SK-N-SH (cell line): Measurements from ENCODE around the gene ZC3H10. TPM values are rescaled to one million over a fixed set of nuclear protein-coding genes. Genes with fewer than 3 reads are reported as not detected.

Experiments used
- CTCF ChIA-PET: fragments of 300-600, 350-600 bp; formaldehyde crosslinking; extraction: SDS; loops from one replicate; lab custom pipeline; 2021; lab: Yijun Ruan, JAX
- POLR2A ChIA-PET: fragments of 350-600 bp; sonication (Branson Sonifier 250); formaldehyde crosslinking; extraction: SDS; loops from one replicate; lab custom pipeline; 2020; ENCODE audit warnings: antibody characterized with exemption, inconsistent platforms; lab: Yijun Ruan, JAX
- DNase-seq: peaks from one replicate; pipeline ENCODE4 v3.0.0; 2012
- H2AFZ ChIP-seq: fragments of 200-600 bp; sonication (generic); 2 replicates; pipeline ENCODE4 v1.8.1; 2016; ENCODE audit warnings: antibody characterized with exemption, mild to moderate bottlenecking, low read depth
- H3F3A ChIP-seq: fragments of 200-600 bp; sonication (generic); replicated peaks from 2 replicates; pipeline ENCODE3; 2016; ENCODE audit warnings: antibody characterized with exemption, mild to moderate bottlenecking; ENCODE audit not compliant: insufficient read depth
- H3K27ac ChIP-seq, 2 experiments: fragments of 200-500 bp in 1 of 2; fragments of 200-600 bp in 1 of 2; sonication (Bioruptor generic) in 1 of 2; sonication (generic), shearing (Covaris generic) in 1 of 2; 2 replicates each; pipeline versions ENCODE4 v1.5.1 to v1.6.1; 2014 to 2016; ENCODE audit warnings: low read depth in 2 of 2, inconsistent platforms in 1 of 2, low read length in 1 of 2, mild to moderate bottlenecking in 1 of 2, mixed read lengths in 1 of 2
- H3K27me3 ChIP-seq: fragments of 200-600 bp; sonication (generic), shearing (Covaris generic); 2 replicates; pipeline ENCODE4 v1.6.1; 2016; ENCODE audit warnings: mixed run types; ENCODE audit not compliant: insufficient read depth
- H3K36me3 ChIP-seq, 2 experiments: fragments of 200-500 bp in 1 of 2; fragments of 200-600 bp in 1 of 2; sonication (Bioruptor generic) in 1 of 2; sonication (generic) in 1 of 2; replicated peaks in 1 of 2; 2 replicates each; pipeline versions ENCODE3 to v1.5.1; 2014 to 2016; ENCODE audit warnings: low read length in 1 of 2, mild to moderate bottlenecking in 1 of 2; ENCODE audit not compliant: insufficient read depth in 2 of 2, control insufficient read depth in 1 of 2
- H3K4me1 ChIP-seq, 2 experiments: fragments of 200-500 bp in 1 of 2; fragments of 200-600 bp in 1 of 2; sonication (Bioruptor generic) in 1 of 2; sonication (generic), shearing (Covaris generic) in 1 of 2; 2 replicates each; pipeline versions ENCODE4 v1.5.1 to v1.6.1; 2014 to 2016; ENCODE audit warnings: low read depth in 1 of 2, low read length in 1 of 2, mixed run types in 1 of 2; ENCODE audit not compliant: insufficient read depth in 2 of 2, control insufficient read depth in 1 of 2
- H3K4me2 ChIP-seq: fragments of 200-600 bp; sonication (generic), shearing (Covaris generic); 2 replicates; pipeline ENCODE4 v1.6.1; 2017; ENCODE audit warnings: mixed run types
- H3K4me3 ChIP-seq, 2 experiments: fragments of 200-500 bp in 1 of 2; fragments of 200-600 bp in 1 of 2; sonication (Bioruptor generic) in 1 of 2; sonication (generic), shearing (Covaris generic) in 1 of 2; 2 replicates each; pipeline versions ENCODE4 v1.5.1 to v1.8.1; 2014 to 2016; ENCODE audit warnings: low read depth in 2 of 2, inconsistent platforms in 1 of 2, low read length in 1 of 2, mild to moderate bottlenecking in 1 of 2, mixed read lengths in 1 of 2, moderate library complexity in 1 of 2
- H3K79me2 ChIP-seq: fragments of 200-600 bp; sonication (generic); 2 replicates; pipeline ENCODE4 v1.8.1; 2017; ENCODE audit warnings: mild to moderate bottlenecking; ENCODE audit not compliant: insufficient read depth
- H3K9ac ChIP-seq: fragments of 200-600 bp; sonication (generic); 2 replicates; pipeline ENCODE4 v1.6.1; 2017; ENCODE audit warnings: mixed run types
- H3K9me2 ChIP-seq: fragments of 200-600 bp; sonication (generic); 2 replicates; pipeline ENCODE4 v1.6.1; 2017; ENCODE audit warnings: mixed run types
- H3K9me3 ChIP-seq: fragments of 200-600 bp; sonication (generic); 2 replicates; pipeline ENCODE4 v1.6.1; 2017; ENCODE audit warnings: mixed run types, mild to moderate bottlenecking, moderate library complexity
- H4K20me1 ChIP-seq: fragments of 200-600 bp; sonication (generic); 2 replicates; pipeline ENCODE4 v1.6.1; 2017; ENCODE audit warnings: mild to moderate bottlenecking, mixed run types; ENCODE audit not compliant: insufficient read depth
- CHD2 ChIP-seq: fragments of 150-350 bp; IDR thresholded peaks from 2 replicates; pipeline ENCODE4 v1.6.1; 2018; ENCODE audit warnings: low read length; ENCODE audit not compliant: partially characterized antibody
- ELF1 ChIP-seq: IDR thresholded peaks from 2 replicates; pipeline ENCODE4 v1.4.0; 2012
- EZH2phosphoT487 ChIP-seq: fragments of 200-600 bp; sonication (generic); IDR thresholded peaks from 2 replicates; pipeline ENCODE4 v1.6.1; 2017; ENCODE audit warnings: low read depth, mixed run types, mild to moderate bottlenecking, antibody characterized with exemption, moderate library complexity, borderline replicate concordance
- FOXJ3 ChIP-seq: sonication (generic); formaldehyde crosslinking; IDR thresholded peaks from 2 replicates; pipeline ENCODE4 v1.5.1; 2020; ENCODE audit warnings: mild to moderate bottlenecking, missing genetic modification reagents
- FOXM1 ChIP-seq: IDR thresholded peaks from 2 replicates; pipeline ENCODE4 v1.4.0; 2012; ENCODE audit warnings: low read depth, mild to moderate bottlenecking
- GABPA ChIP-seq: IDR thresholded peaks from 2 replicates; pipeline ENCODE4 v1.4.0; 2012; ENCODE audit warnings: low read depth, mild to moderate bottlenecking
- MXI1 ChIP-seq: IDR thresholded peaks from 2 replicates; pipeline ENCODE4 v1.6.1; 2012; ENCODE audit warnings: mild to moderate bottlenecking, low read depth, low read length, improper control_type of control experiment
- RAD21 ChIP-seq: IDR thresholded peaks from 2 replicates; pipeline ENCODE4 v1.6.1; 2012; ENCODE audit warnings: mild to moderate bottlenecking, low read length
- RCOR1 ChIP-seq: fragments of 150-350 bp; IDR thresholded peaks from 2 replicates; pipeline ENCODE4 v1.6.1; 2017; ENCODE audit warnings: antibody characterized with exemption, low read length
- RXRA ChIP-seq: IDR thresholded peaks from 2 replicates; pipeline ENCODE4 v1.4.0; 2012; ENCODE audit warnings: low read depth, mild to moderate bottlenecking, borderline replicate concordance
- SIN3A ChIP-seq: IDR thresholded peaks from 2 replicates; pipeline ENCODE4 v1.6.1; 2012; ENCODE audit warnings: low read depth, mild to moderate bottlenecking, low read length, moderate library complexity, borderline replicate concordance
- TCF12 ChIP-seq: IDR thresholded peaks from 2 replicates; pipeline ENCODE4 v1.4.0; 2012
- YY1 ChIP-seq: IDR thresholded peaks from 2 replicates; pipeline ENCODE4 v1.4.0; 2012; ENCODE audit warnings: low read depth, mild to moderate bottlenecking
- WGBS: methylation state at CpG from one replicate; pipeline ENCODE4 v1.1.6; 2017; ENCODE audit warnings: low lambda C conversion rate; 5-methylcytosine and 5-hydroxymethylcytosine counted together
- polyA plus RNA-seq, 3 experiments: library from polyadenylated mRNA; depleted of rRNA; stranded (reverse); fragments of >200 nt; gene quantifications; 2 replicates each; pipeline ENCODE4 v1.2.3, GENCODE V29; 2012
- TF ChIP-seq, protein P1 (sequence below): fragments of 150-350 bp; IDR thresholded peaks from 2 replicates; pipeline ENCODE4 v1.6.1; 2016; ENCODE audit warnings: mild to moderate bottlenecking, low read depth, low read length
- TF ChIP-seq, protein P2 (sequence below): IDR thresholded peaks from 2 replicates; pipeline ENCODE4 v1.6.1; 2012; ENCODE audit warnings: mild to moderate bottlenecking, low read depth, low read length, moderate library complexity
- TF ChIP-seq, protein P3 (sequence below): fragments of 200-600 bp; sonication (generic); IDR thresholded peaks from 2 replicates; pipeline ENCODE4 v1.6.1; 2017; ENCODE audit warnings: antibody characterized with exemption, mild to moderate bottlenecking, moderate library complexity
- TF ChIP-seq, protein P4 (sequence below): IDR thresholded peaks from 2 replicates; pipeline ENCODE4 v1.4.0; 2012; ENCODE audit warnings: low read depth, borderline replicate concordance
- TF ChIP-seq, protein P5 (sequence below): IDR thresholded peaks from 2 replicates; pipeline ENCODE4 v1.4.0; 2012; ENCODE audit warnings: low read depth, borderline replicate concordance
- TF ChIP-seq, protein P6 (sequence below): fragments of 150-350 bp; IDR thresholded peaks from 2 replicates; pipeline ENCODE4 v1.6.1; 2017; ENCODE audit warnings: antibody characterized with exemption, low read length, low read depth, borderline replicate concordance
- TF ChIP-seq, protein P7 (sequence below): IDR thresholded peaks from 2 replicates; pipeline ENCODE4 v1.4.0; 2012; ENCODE audit warnings: low read depth

ZC3H10 gene
- polyA plus RNA-seq, 1 of the 3 experiments (the other 2 are of a cell fraction): 2.0 TPM

DNA sequence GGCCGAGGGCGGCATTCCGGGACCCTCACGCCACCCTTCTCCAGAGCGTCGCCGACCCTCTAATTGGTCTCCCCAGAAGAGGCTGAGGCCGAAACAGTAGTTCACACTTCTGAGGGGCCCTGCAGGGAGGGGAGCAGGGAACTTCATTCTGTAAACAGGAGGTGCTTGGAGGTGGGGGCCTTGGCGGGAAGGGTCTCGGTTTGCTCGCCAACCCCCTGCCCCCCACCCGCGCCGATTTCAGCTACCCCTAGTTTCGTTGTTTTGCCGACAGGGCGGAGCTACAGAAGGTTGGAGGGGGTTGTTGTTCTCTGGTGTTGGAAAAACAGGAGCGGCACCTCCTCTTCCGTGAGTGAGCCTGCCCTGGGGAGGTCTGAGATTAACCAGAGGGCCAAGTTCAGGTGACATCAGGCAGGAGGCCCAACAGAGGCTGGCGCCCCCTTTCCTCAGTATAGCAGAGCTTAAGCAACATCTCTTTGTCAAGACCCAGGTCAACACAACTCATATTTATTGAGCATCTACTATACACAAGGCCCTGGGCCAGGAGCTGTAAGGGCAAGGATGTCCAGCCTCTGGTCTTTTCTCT is 37.4 kb upstream of the ZC3H10 start:
- H3K4me2 ChIP-seq: peak overlapping the region; percentile 97
- no peaks in the 10 kb centered on the region for H3K27me3 ChIP-seq
- ChIA-PET POLR2A (interaction anchor here (3.2 kb wide), 1 partner anchor 24 kb away, joined by 15 read pairs; the partner anchor contains the start of gene PA2G4), CTCF (interaction anchor here (0.8 to 3.4 kb wide), 11 partner anchors 9 to 442 kb away, joined by 3 to 13 read pairs (median 4); partner anchors contain the start of genes PA2G4, SMARCC2 and ZC3H10)
- no peaks in the 10 kb centered on the region for H3K79me2 ChIP-seq
- no peak for DNase-seq
- peak overlapping the region; percentile 53 to 71; a peak in 2 of 4 replicates for H3K4me3 ChIP-seq
- H3K9ac ChIP-seq: no peak overlapping the region
- TF ChIP-seq FOXM1: no peak
- no peak for TF ChIP-seq EZH2phosphoT487
- TF ChIP-seq RCOR1: no peak
- TF ChIP-seq, protein P1, sequence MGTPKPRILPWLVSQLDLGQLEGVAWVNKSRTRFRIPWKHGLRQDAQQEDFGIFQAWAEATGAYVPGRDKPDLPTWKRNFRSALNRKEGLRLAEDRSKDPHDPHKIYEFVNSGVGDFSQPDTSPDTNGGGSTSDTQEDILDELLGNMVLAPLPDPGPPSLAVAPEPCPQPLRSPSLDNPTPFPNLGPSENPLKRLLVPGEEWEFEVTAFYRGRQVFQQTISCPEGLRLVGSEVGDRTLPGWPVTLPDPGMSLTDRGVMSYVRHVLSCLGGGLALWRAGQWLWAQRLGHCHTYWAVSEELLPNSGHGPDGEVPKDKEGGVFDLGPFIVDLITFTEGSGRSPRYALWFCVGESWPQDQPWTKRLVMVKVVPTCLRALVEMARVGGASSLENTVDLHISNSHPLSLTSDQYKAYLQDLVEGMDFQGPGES: no peak
- TF ChIP-seq, protein P2, sequence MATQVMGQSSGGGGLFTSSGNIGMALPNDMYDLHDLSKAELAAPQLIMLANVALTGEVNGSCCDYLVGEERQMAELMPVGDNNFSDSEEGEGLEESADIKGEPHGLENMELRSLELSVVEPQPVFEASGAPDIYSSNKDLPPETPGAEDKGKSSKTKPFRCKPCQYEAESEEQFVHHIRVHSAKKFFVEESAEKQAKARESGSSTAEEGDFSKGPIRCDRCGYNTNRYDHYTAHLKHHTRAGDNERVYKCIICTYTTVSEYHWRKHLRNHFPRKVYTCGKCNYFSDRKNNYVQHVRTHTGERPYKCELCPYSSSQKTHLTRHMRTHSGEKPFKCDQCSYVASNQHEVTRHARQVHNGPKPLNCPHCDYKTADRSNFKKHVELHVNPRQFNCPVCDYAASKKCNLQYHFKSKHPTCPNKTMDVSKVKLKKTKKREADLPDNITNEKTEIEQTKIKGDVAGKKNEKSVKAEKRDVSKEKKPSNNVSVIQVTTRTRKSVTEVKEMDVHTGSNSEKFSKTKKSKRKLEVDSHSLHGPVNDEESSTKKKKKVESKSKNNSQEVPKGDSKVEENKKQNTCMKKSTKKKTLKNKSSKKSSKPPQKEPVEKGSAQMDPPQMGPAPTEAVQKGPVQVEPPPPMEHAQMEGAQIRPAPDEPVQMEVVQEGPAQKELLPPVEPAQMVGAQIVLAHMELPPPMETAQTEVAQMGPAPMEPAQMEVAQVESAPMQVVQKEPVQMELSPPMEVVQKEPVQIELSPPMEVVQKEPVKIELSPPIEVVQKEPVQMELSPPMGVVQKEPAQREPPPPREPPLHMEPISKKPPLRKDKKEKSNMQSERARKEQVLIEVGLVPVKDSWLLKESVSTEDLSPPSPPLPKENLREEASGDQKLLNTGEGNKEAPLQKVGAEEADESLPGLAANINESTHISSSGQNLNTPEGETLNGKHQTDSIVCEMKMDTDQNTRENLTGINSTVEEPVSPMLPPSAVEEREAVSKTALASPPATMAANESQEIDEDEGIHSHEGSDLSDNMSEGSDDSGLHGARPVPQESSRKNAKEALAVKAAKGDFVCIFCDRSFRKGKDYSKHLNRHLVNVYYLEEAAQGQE: no peak
- TF ChIP-seq CHD2: no peak
- TF ChIP-seq RAD21: no peak
- TF ChIP-seq, protein P3, sequence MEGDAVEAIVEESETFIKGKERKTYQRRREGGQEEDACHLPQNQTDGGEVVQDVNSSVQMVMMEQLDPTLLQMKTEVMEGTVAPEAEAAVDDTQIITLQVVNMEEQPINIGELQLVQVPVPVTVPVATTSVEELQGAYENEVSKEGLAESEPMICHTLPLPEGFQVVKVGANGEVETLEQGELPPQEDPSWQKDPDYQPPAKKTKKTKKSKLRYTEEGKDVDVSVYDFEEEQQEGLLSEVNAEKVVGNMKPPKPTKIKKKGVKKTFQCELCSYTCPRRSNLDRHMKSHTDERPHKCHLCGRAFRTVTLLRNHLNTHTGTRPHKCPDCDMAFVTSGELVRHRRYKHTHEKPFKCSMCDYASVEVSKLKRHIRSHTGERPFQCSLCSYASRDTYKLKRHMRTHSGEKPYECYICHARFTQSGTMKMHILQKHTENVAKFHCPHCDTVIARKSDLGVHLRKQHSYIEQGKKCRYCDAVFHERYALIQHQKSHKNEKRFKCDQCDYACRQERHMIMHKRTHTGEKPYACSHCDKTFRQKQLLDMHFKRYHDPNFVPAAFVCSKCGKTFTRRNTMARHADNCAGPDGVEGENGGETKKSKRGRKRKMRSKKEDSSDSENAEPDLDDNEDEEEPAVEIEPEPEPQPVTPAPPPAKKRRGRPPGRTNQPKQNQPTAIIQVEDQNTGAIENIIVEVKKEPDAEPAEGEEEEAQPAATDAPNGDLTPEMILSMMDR: no peak
- TF ChIP-seq TCF12: no peak
- no peak for TF ChIP-seq FOXJ3 (CRISPR knock-in tag)
- TF ChIP-seq, protein P4, sequence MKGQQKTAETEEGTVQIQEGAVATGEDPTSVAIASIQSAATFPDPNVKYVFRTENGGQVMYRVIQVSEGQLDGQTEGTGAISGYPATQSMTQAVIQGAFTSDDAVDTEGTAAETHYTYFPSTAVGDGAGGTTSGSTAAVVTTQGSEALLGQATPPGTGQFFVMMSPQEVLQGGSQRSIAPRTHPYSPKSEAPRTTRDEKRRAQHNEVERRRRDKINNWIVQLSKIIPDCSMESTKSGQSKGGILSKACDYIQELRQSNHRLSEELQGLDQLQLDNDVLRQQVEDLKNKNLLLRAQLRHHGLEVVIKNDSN: no peak
- no peak for TF ChIP-seq YY1
- TF ChIP-seq RXRA: no peak
- TF ChIP-seq GABPA: no peak
- TF ChIP-seq, protein P5, sequence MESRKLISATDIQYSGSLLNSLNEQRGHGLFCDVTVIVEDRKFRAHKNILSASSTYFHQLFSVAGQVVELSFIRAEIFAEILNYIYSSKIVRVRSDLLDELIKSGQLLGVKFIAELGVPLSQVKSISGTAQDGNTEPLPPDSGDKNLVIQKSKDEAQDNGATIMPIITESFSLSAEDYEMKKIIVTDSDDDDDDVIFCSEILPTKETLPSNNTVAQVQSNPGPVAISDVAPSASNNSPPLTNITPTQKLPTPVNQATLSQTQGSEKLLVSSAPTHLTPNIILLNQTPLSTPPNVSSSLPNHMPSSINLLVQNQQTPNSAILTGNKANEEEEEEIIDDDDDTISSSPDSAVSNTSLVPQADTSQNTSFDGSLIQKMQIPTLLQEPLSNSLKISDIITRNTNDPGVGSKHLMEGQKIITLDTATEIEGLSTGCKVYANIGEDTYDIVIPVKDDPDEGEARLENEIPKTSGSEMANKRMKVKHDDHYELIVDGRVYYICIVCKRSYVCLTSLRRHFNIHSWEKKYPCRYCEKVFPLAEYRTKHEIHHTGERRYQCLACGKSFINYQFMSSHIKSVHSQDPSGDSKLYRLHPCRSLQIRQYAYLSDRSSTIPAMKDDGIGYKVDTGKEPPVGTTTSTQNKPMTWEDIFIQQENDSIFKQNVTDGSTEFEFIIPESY: no peak
- TF ChIP-seq ELF1: no peak
- TF ChIP-seq, protein P6, sequence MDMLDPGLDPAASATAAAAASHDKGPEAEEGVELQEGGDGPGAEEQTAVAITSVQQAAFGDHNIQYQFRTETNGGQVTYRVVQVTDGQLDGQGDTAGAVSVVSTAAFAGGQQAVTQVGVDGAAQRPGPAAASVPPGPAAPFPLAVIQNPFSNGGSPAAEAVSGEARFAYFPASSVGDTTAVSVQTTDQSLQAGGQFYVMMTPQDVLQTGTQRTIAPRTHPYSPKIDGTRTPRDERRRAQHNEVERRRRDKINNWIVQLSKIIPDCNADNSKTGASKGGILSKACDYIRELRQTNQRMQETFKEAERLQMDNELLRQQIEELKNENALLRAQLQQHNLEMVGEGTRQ: no peak
- TF ChIP-seq SIN3A: no peak
- TF ChIP-seq, protein P7, sequence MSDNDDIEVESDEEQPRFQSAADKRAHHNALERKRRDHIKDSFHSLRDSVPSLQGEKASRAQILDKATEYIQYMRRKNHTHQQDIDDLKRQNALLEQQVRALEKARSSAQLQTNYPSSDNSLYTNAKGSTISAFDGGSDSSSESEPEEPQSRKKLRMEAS: no peak
- TF ChIP-seq MXI1: no peak
- peak overlapping the region; percentile 94; the same call in 1 of the 2 replicates for H2AFZ ChIP-seq
- H3F3A ChIP-seq: peaks cover 12% of the 10 kb centered on the region
- H3K27ac ChIP-seq: no peak overlapping the region
- no peaks in the 10 kb centered on the region for H3K36me3 ChIP-seq
- H3K4me1 ChIP-seq: peaks cover 0 to 6% of the 10 kb centered on the region in 2 experiments; a peak in 1 of 4 replicates
- no peaks in the 10 kb centered on the region for H3K9me2 ChIP-seq
- 72% methylated on average over 11 of the region's 20 CpGs for WGBS
- no peaks in the 10 kb centered on the region for H4K20me1 ChIP-seq
- H3K9me3 ChIP-seq: no peaks in the 10 kb centered on the region
